Fibroblast of lung (primary cell): ENCODE measurements around the gene BLTP3B. TPM values are rescaled to one million over a fixed set of nuclear protein-coding genes. Genes with fewer than 3 reads are reported as not detected.

Experiments
- DNase-seq, 2 donors: peaks; one replicate each; pipeline versions ENCODE4 v3.0.0 to v3.0.0-alpha.2; 2010; ENCODE audit warnings: low read depth in 2 of 2
- H2AFZ ChIP-seq: 2 replicates; pipeline ENCODE4 v1.5.1; 2012; ENCODE audit warnings: low read length, control low read depth, inconsistent platforms
- H3K27ac ChIP-seq: 2 replicates; pipeline ENCODE4 v1.5.1; 2011; ENCODE audit warnings: low read length, control low read depth; ENCODE audit not compliant: insufficient read depth
- H3K27me3 ChIP-seq: 2 replicates; pipeline ENCODE4 v1.5.1; 2011; ENCODE audit warnings: mild to moderate bottlenecking, low read length; ENCODE audit not compliant: control insufficient read depth, insufficient read depth
- H3K36me3 ChIP-seq: 2 replicates; pipeline ENCODE4 v1.5.1; 2011; ENCODE audit warnings: low read length; ENCODE audit not compliant: control insufficient read depth, insufficient read depth
- H3K4me1 ChIP-seq: 2 replicates; pipeline ENCODE4 v1.5.1; 2011; ENCODE audit warnings: low read length; ENCODE audit not compliant: control insufficient read depth, insufficient read depth; ENCODE audit errors: extremely low read depth
- H3K4me2 ChIP-seq: 2 replicates; pipeline ENCODE4 v1.5.1; 2011; ENCODE audit warnings: low read length, control low read depth; ENCODE audit not compliant: insufficient read depth; ENCODE audit errors: extremely low read depth
- H3K4me3 ChIP-seq, 4 experiments: fragments of 200-600 bp in 1 of 4; sonication (generic) in 1 of 4; replicated peaks in 1 of 4; 2 replicates each; pipeline ENCODE4 v1.5.1; 2011 to 2016; ENCODE audit warnings: low read length in 4 of 4, low read depth in 3 of 4, mild to moderate bottlenecking in 3 of 4, control low read depth in 2 of 4, inconsistent platforms in 1 of 4, mixed read lengths in 1 of 4; ENCODE audit not compliant: insufficient read depth in 1 of 4; ENCODE audit errors: control extremely low read depth in 1 of 4
- H3K79me2 ChIP-seq: 2 replicates; pipeline ENCODE4 v1.5.1; 2012; ENCODE audit warnings: mild to moderate bottlenecking, low read length, inconsistent platforms; ENCODE audit not compliant: control insufficient read depth, insufficient read depth
- H3K9ac ChIP-seq: 2 replicates; pipeline ENCODE4 v1.5.1; 2011; ENCODE audit warnings: mild to moderate bottlenecking, low read length, control low read depth; ENCODE audit not compliant: insufficient read depth
- H3K9me3 ChIP-seq: 2 replicates; pipeline ENCODE4 v1.5.1; 2012; ENCODE audit warnings: low read depth, low read length; ENCODE audit not compliant: control insufficient read depth, insufficient read depth
- H4K20me1 ChIP-seq: 2 replicates; pipeline ENCODE4 v1.5.1; 2011; ENCODE audit warnings: low read length; ENCODE audit not compliant: control insufficient read depth, insufficient read depth; ENCODE audit errors: extremely low read depth
- CTCF ChIP-seq, 2 donors: IDR thresholded peaks in 1 of 2; conservative IDR thresholded peaks in 1 of 2; 1 replicate in 1 of 2; 2 replicates in 1 of 2; pipeline ENCODE4 v1.5.1; 2011 to 2012; ENCODE audit warnings: low read length in 2 of 2, control low read depth in 1 of 2, inconsistent platforms in 1 of 2, low read depth in 1 of 2, mild to moderate bottlenecking in 1 of 2
- EZH2 ChIP-seq: IDR thresholded peaks from 2 replicates; pipeline ENCODE4 v1.5.1; 2012; ENCODE audit warnings: low read length, control low read depth, mild to moderate bottlenecking; ENCODE audit errors: missing control alignments
- polyA plus RNA-seq, 2 donors: library from polyadenylated mRNA; depleted of rRNA in 1 of 2; stranded (reverse) in 1 of 2; unstranded in 1 of 2; fragments of >200 nt; gene quantifications; 2 replicates each; pipeline ENCODE4 v1.2.1, GENCODE V29; 2011 to 2012; ENCODE audit warnings: missing spikeins in 1 of 2
- total RNA-seq: library from RNA; depleted of rRNA; stranded (reverse); fragments of >200 nt; gene quantifications from 2 replicates; pipeline ENCODE4 v1.2.1, GENCODE V29; 2014

BLTP3B gene
- total and polyA plus RNA-seq, 2 donors (not counting 1 experiment from before 2014, with no cell fraction given): 30.0 to 44.4 TPM

- no peak overlapping the region for H3K4me3 ChIP-seq
- H3K9me3 ChIP-seq: no peaks in the 10 kb centered on the region
- no peaks in the 10 kb centered on the region for H4K20me1 ChIP-seq
- no peak overlapping the region for H3K27ac ChIP-seq
- no peak overlapping the region for H2AFZ ChIP-seq
- no peak for TF ChIP-seq CTCF (conservative IDR thresholded peaks at IDR 0.05 in 1 of 2, IDR thresholded peaks at IDR 0.05 in 1 of 2; ENCODE audit: low read depth in 1 of 2, low read length in 2 of 2)
- no peak for TF ChIP-seq EZH2
- no peak for DNase-seq
- H3K36me3 ChIP-seq: no peaks in the 10 kb centered on the region
- no peaks in the 10 kb centered on the region for H3K27me3 ChIP-seq
- no peak overlapping the region for H3K4me2 ChIP-seq
- H3K4me1 ChIP-seq: no peaks in the 10 kb centered on the region
- no peak overlapping the region for H3K9ac ChIP-seq
- H3K79me2 ChIP-seq: peaks cover 77% of the 10 kb centered on the region
These were observed 3.9 kb downstream of the BLTP3B start for GRCh38 chr12:100138803-100139098.

- Histone ChIP-seq H3K4me2 (no peak overlapping the region), H3K27me3 (no peaks in the 10 kb centered on the region), H4K20me1 (no peaks in the 10 kb centered on the region), H3K36me3 (no peaks in the 10 kb centered on the region), H3K9me3 (no peaks in the 10 kb centered on the region), H3K27ac (no peak overlapping the region), H3K79me2 (peaks cover 82% of the 10 kb centered on the region), H3K9ac (no peak overlapping the region), H3K4me3 (no peak overlapping the region), H2AFZ (no peak overlapping the region), H3K4me1 (no peaks in the 10 kb centered on the region)
- TF ChIP-seq EZH2 (no peak), CTCF (conservative IDR thresholded peaks at IDR 0.05 in 1 of 2, IDR thresholded peaks at IDR 0.05 in 1 of 2; ENCODE audit: low read depth in 1 of 2, low read length in 2 of 2) (peak; percentile 23 to 55)
- DNase-seq: peak in 1 of 2 donors; percentile 28
These were observed 4.4 kb downstream of the BLTP3B start for GRCh38 chr12:100138048-100138802.

GRCh38 chr12:100133200-100133599 is 9.5 kb downstream of the BLTP3B start:
- H3K27ac ChIP-seq: no peak overlapping the region
- no peak overlapping the region for H2AFZ ChIP-seq
- H3K9ac ChIP-seq: no peak overlapping the region
- no peak overlapping the region for H3K4me2 ChIP-seq
- H3K36me3 ChIP-seq: no peaks in the 10 kb centered on the region
- no peak for TF ChIP-seq EZH2
- DNase-seq: no peak
- no peaks in the 10 kb centered on the region for H3K9me3 ChIP-seq
- H3K4me1 ChIP-seq: peaks cover 2% of the 10 kb centered on the region
- no peaks in the 10 kb centered on the region for H3K27me3 ChIP-seq
- peaks cover 71% of the 10 kb centered on the region for H3K79me2 ChIP-seq
- H3K4me3 ChIP-seq: no peak overlapping the region
- no peaks in the 10 kb centered on the region for H4K20me1 ChIP-seq
